ENCODE results near the gene DIP2C.
"Not testable (repeated sequence)": the region's sequence is repeated elsewhere in the genome, so short reads cannot be mapped to it uniquely, and the experiment has no call there.

The DIP2C gene

GRCh38 chr10:396535-397220, 292.8 kb downstream of the DIP2C start:
- no peaks in the 10 kb centered on the region for H3K36me3 ChIP-seq (replicated peaks)
- in situ Hi-C loops (cut with HindIII; ENCODE audit: low pct_ligation_motif_present, low sequenced_read_pairs), result no loop called here
- no peaks in the 10 kb centered on the region for H3K27me3 ChIP-seq (replicated peaks)
- no peak overlapping the region for H3K27ac ChIP-seq
- H3K4me3 ChIP-seq (ENCODE audit: low read depth, low read length), result no peak overlapping the region
- TF ChIP-seq, protein P1, sequence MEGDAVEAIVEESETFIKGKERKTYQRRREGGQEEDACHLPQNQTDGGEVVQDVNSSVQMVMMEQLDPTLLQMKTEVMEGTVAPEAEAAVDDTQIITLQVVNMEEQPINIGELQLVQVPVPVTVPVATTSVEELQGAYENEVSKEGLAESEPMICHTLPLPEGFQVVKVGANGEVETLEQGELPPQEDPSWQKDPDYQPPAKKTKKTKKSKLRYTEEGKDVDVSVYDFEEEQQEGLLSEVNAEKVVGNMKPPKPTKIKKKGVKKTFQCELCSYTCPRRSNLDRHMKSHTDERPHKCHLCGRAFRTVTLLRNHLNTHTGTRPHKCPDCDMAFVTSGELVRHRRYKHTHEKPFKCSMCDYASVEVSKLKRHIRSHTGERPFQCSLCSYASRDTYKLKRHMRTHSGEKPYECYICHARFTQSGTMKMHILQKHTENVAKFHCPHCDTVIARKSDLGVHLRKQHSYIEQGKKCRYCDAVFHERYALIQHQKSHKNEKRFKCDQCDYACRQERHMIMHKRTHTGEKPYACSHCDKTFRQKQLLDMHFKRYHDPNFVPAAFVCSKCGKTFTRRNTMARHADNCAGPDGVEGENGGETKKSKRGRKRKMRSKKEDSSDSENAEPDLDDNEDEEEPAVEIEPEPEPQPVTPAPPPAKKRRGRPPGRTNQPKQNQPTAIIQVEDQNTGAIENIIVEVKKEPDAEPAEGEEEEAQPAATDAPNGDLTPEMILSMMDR (IDR thresholded peaks at IDR 0.05; ENCODE audit: low read depth, low read length, missing control alignments), result no peak
- no peak for DNase-seq

DNA sequence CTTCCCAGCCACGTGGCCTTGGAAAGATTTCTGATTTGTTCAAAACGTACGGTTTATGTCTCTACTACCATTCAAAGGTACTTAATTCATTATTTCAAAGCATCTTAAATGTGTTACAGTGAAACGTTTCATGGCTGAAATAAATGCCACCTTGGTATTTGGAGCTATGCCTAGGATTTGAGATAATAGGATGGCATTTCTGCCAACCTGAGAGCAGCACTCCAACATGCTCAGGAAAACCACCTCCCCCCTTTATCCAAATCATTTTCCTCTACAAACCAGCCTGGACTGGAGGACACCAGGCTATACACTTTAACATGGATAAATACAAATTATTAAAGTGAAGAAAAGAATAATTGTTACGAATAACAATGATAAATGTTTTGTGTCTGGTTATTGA, 293.4 kb downstream of the DIP2C start:
- TF ChIP-seq, protein P1 (IDR thresholded peaks at IDR 0.05; ENCODE audit: low read depth, low read length, missing control alignments), result no peak
- in situ Hi-C loops (cut with HindIII; ENCODE audit: low pct_ligation_motif_present, low sequenced_read_pairs), result no loop called here
- Histone ChIP-seq H3K27me3 (replicated peaks) (no peaks in the 10 kb centered on the region), H3K36me3 (replicated peaks) (no peaks in the 10 kb centered on the region), H3K27ac (no peak overlapping the region), H3K4me3 (ENCODE audit: low read depth, low read length) (no peak overlapping the region)
- DNase-seq, result no peak

DNA sequence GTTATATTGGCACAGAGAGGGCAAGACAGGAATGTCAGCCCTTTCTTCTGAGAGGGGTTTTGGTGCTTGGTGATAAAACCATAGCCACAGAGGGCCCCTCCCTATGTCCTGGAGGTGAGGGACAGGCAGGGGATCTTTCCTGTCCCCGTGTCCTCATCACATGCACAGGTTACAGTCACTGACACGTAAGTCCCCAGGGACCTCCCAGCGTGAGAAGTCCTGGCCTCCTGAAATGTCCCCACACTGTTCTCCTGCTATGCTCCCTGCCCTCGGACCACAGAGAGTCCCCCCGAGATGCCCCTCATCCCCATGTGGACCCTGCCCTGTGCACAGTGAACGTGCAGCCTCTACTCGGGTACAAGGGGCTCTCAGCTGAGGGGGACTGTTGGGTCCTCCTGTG, 293.8 kb downstream of the DIP2C start:
- in situ Hi-C loops (cut with HindIII; ENCODE audit: low pct_ligation_motif_present, low sequenced_read_pairs), result no loop called here
- H3K27me3 ChIP-seq (replicated peaks), result no peaks in the 10 kb centered on the region
- no peak for DNase-seq
- no peak overlapping the region for H3K4me3 ChIP-seq (ENCODE audit: low read depth, low read length)
- TF ChIP-seq, protein P1 (IDR thresholded peaks at IDR 0.05; ENCODE audit: low read depth, low read length, missing control alignments), result no peak
- no peaks in the 10 kb centered on the region for H3K36me3 ChIP-seq (replicated peaks)
- no peak overlapping the region for H3K27ac ChIP-seq

DNA sequence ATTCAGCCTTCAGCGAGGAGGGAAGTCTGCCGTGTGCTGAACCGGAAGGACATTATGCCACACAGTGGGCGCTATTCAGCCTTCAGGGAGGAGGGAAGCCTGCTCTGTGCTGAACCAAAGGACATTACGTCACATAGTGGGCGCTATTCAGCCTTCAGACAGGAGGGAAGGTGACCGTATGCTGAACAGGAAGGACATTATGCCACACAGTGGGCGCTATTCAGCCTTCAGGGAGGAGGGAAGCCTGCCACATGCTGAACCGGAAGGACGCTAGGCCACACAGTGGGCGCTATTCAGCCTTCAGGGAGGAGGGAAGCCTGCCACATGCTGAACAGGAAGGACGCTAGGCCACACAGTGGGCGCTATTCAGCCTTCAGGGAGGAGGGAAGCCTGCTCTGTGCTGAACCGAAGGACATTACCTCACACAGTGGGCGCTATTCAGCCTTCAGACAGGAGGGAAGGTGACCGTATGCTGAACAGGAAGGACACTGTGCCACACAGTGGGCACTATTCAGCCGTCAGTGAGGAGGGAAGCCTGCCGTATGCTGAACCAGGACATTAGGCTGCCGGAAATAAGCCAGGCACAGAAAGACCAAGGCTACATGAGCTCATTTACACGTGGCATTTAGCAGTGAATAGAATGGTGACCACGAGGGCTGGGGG, 294.9 kb downstream of the DIP2C start:
- H3K27ac ChIP-seq; H3K4me3 ChIP-seq (ENCODE audit: low read depth, low read length); H3K27me3 ChIP-seq (replicated peaks); DNase-seq; H3K36me3 ChIP-seq (replicated peaks); in situ Hi-C loops (cut with HindIII; ENCODE audit: low pct_ligation_motif_present, low sequenced_read_pairs): not testable (repeated sequence)

- Histone ChIP-seq H3K36me3 (replicated peaks) (peaks cover 10% of the 10 kb centered on the region), H3K27me3 (replicated peaks) (no peaks in the 10 kb centered on the region), H3K4me3 (ENCODE audit: low read depth, low read length) (no peak overlapping the region), H3K27ac (no peak overlapping the region)
- TF ChIP-seq, protein P1 (IDR thresholded peaks at IDR 0.05; ENCODE audit: low read depth, low read length, missing control alignments), result no peak
- in situ Hi-C loops (cut with HindIII; ENCODE audit: low pct_ligation_motif_present, low sequenced_read_pairs), result no loop called here
- DNase-seq, result no peak
Observed at GRCh38 chr10:393787-394438, 295.6 kb downstream of the DIP2C start.

GRCh38 chr10:393106-393745, 296.2 kb downstream of the DIP2C start:
- H3K36me3 ChIP-seq (replicated peaks), result peaks cover 10% of the 10 kb centered on the region
- no peak for DNase-seq
- in situ Hi-C loops (cut with HindIII; ENCODE audit: low pct_ligation_motif_present, low sequenced_read_pairs), result no loop called here
- TF ChIP-seq, protein P1 (IDR thresholded peaks at IDR 0.05; ENCODE audit: low read depth, low read length, missing control alignments), result no peak
- H3K4me3 ChIP-seq (ENCODE audit: low read depth, low read length), result no peak overlapping the region
- no peak overlapping the region for H3K27ac ChIP-seq
- no peaks in the 10 kb centered on the region for H3K27me3 ChIP-seq (replicated peaks)

All from brain microvascular endothelial cell (primary cell).